Subcutaneous abdominal adipose tissue (tissue), 5 donors: ENCODE measurements around the gene AMPH.
A peak's percentile ranks its signal among the peaks of the same experiment; 100 is the strongest.
"Not testable (repeated sequence)": the region's sequence is repeated elsewhere in the genome, so short reads cannot be mapped to it uniquely, and the experiment has no call there.

Experiments
- H3K27ac ChIP-seq: one replicate; pipeline ENCODE4 v1.7.0; 2013; ENCODE audit warnings: low read depth, mild to moderate bottlenecking, inconsistent platforms, low read length, moderate library complexity
- H3K27me3 ChIP-seq, 5 donors: one replicate each; pipeline ENCODE4 v1.7.0; 2013; ENCODE audit warnings: low read length in 5 of 5, inconsistent platforms in 1 of 5; ENCODE audit not compliant: control insufficient read depth in 5 of 5, insufficient read depth in 4 of 5
- H3K36me3 ChIP-seq, 5 donors: one replicate each; pipeline ENCODE4 v1.7.0; 2013; ENCODE audit warnings: low read length in 5 of 5; ENCODE audit not compliant: control insufficient read depth in 5 of 5, insufficient read depth in 5 of 5
- H3K4me1 ChIP-seq, 5 donors: one replicate each; pipeline ENCODE4 v1.7.0; 2013; ENCODE audit warnings: low read length in 5 of 5, mild to moderate bottlenecking in 3 of 5, moderate library complexity in 1 of 5; ENCODE audit not compliant: control insufficient read depth in 5 of 5, insufficient read depth in 5 of 5
- H3K4me3 ChIP-seq, 5 donors: one replicate each; pipeline ENCODE4 v1.7.0; 2013; ENCODE audit warnings: low read length in 5 of 5, low read depth in 1 of 5
- H3K9ac ChIP-seq, 5 donors: one replicate each; pipeline ENCODE4 v1.7.0; 2013; ENCODE audit warnings: low read length in 5 of 5, mild to moderate bottlenecking in 4 of 5, moderate library complexity in 3 of 5
- H3K9me3 ChIP-seq, 5 donors: one replicate each; pipeline ENCODE4 v1.7.0; 2013; ENCODE audit warnings: low read length in 5 of 5; ENCODE audit not compliant: control insufficient read depth in 5 of 5
- donor health status: healthy.
- donor health status: healthy.
- donor health status: healthy.
- donor health status: healthy.
- donor health status: healthy.

Gene AMPH

DNA sequence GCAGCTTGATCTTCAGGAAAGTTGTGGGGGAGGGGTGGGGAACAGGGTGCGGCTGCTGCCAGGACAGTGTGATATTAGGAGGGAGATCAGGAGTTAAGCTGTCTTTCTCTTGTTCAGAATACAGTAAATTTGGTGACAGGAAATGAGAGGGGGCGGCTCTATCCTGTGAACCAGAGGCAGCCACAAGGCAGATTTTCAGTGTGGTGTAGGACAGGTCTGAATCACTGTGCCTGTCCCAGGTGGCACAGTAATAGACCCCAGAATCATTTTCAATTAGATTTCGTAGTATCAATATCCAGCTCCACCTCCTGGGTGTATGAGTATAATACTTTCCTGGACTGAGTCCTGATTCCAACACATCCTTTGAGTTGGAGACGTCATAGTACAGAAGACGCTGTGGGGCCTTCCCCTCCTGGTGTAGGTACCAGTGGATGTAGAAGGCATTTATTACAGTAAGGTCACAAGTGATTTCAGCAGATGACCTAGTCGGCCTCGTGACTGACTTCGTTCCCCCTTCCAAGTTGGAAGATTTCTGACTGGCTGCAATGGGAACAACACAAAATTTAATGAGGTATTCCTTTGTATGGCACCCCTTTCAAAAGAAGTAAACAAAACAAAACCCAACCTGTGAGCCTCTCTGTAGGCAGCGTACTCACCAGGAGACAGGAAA lies 281.9 kb downstream of the AMPH start:
- H3K27ac ChIP-seq, H3K9me3 ChIP-seq, H3K27me3 ChIP-seq, H3K9ac ChIP-seq, H3K4me3 ChIP-seq, H3K4me1 ChIP-seq, H3K36me3 ChIP-seq: not testable (repeated sequence)

DNA sequence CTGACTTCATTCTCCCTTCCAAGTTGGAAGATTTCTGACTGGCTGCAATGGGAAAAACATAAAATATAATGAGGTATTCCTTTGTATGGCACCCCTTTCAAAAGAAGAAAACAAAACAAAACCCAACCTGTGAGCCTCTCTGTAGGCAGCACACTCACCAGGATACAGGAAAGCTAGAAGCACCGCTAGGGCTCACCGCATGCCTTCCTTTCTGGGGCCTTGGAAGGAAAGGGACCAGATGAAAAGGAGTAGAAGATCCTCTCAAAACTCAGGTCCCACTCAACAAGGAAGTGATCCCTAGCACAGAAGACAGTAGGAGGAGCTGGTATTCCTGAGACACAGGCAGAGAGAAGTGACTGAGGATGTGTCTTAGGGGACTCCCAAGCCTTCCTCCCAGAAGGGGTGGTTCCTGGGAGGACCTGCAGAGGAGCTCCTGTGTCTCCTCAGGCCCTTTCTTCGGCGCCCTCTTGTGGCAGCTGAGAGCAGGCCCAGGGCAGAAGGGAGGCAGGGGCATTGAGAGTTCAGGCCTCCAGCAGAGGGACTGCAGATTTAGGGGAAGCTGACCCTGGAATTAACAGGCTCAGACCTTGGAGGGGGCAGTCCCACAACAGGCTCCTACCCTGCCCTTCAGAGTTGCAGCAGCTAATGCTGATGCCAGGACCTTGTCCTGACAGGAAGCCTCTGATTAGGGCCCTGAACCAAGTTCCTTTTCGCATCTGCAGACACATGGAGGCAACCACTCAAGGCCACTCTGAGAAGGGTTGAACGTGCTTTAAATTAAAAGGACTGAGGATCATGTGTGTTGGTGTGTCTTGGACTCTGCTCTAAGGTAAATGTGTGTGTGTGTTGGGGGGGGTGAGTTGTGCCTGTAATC lies 285.6 kb downstream of the AMPH start:
- peaks cover 5 to 16% (median 8%) of the 10 kb centered on the region in 5 donors for H3K4me1 ChIP-seq
- H3K27me3 ChIP-seq, H3K4me3 ChIP-seq, H3K9me3 ChIP-seq, H3K36me3 ChIP-seq, H3K9ac ChIP-seq, H3K27ac ChIP-seq: not testable (repeated sequence)

DNA sequence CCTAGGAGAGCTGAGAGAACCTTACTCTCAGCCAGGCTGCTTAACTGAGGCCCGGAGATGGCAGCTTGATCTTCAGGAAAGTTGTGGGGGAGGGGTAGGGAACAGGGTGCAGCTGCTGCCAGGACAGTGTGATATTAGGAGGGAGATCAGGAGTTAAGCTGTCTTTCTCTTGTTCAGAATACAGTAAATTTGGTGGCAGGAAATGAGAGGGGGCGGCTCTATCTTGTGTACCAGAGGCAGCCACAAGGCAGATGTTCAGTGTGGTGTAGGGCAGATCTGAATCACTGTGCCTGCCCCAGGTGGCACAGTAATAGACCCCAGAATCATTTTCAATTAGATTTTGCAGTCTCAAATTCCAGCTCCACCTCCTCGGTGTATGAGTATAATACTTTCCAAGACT lies 286.4 kb downstream of the AMPH start:
- H3K27ac ChIP-seq = not testable (repeated sequence)

DNA sequence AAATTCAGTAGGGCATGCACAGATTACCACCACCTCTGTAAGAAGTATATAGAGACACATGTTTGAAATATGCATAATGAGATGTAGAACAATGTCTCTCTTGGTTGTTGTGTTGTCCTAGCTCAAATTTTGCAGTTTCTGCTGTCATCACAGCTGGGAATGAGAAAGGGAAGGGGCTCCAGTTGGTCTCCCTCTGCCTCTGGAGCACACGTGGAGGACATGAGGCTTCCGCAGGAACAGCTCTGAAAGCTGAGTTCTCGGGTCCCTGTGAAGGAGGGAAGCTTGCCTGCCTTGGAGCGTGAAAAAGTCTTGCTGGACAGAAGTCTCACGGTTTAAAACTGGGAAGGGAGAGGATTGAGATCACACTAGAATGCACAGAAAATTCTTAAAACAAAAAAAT lies 289.0 kb downstream of the AMPH start:
- peaks cover 5 to 17% (median 14%) of the 10 kb centered on the region in 5 donors for H3K4me1 ChIP-seq
- H3K27me3 ChIP-seq, H3K4me3 ChIP-seq, H3K27ac ChIP-seq, H3K36me3 ChIP-seq, H3K9me3 ChIP-seq, H3K9ac ChIP-seq: not testable (repeated sequence)

More for the DNA sequence above, 286.4 kb downstream of the AMPH start:
- peaks cover 5 to 16% (median 8%) of the 10 kb centered on the region in 5 donors for H3K4me1 ChIP-seq
- H3K27me3 ChIP-seq, H3K9me3 ChIP-seq, H3K4me3 ChIP-seq, H3K36me3 ChIP-seq, H3K9ac ChIP-seq: not testable (repeated sequence)

DNA sequence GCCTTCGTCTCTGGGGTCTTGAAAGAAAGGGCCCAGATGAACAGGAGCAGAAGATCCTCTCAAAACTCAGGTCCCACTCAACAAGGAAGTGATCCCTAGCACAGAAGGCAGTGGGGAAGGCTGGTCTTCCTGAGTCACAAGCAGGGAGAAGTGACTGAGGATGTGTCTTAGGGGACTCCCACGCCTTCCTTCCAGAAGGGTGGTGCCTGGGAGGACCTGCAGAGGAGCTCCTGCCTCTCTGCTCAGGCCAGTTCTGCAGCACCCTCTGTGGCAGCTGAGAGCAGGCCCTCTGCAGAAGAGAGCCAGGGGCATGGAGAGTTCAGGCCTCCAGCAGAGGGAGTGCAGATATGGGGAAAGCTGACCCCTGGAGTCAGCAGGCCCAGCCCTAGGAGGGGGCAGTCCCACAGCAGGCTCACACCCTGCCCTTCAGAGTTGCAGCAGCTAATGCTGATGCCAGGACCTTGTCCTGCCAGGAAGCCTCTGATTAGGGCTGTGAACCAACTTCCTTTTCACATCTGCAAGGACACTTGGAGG lies 289.9 kb downstream of the AMPH start:
- H3K27me3 ChIP-seq, H3K27ac ChIP-seq, H3K9me3 ChIP-seq, H3K4me3 ChIP-seq, H3K9ac ChIP-seq, H3K36me3 ChIP-seq: not testable (repeated sequence)
- H3K4me1 ChIP-seq = peaks cover 5 to 19% (median 14%) of the 10 kb centered on the region in 5 donors

DNA sequence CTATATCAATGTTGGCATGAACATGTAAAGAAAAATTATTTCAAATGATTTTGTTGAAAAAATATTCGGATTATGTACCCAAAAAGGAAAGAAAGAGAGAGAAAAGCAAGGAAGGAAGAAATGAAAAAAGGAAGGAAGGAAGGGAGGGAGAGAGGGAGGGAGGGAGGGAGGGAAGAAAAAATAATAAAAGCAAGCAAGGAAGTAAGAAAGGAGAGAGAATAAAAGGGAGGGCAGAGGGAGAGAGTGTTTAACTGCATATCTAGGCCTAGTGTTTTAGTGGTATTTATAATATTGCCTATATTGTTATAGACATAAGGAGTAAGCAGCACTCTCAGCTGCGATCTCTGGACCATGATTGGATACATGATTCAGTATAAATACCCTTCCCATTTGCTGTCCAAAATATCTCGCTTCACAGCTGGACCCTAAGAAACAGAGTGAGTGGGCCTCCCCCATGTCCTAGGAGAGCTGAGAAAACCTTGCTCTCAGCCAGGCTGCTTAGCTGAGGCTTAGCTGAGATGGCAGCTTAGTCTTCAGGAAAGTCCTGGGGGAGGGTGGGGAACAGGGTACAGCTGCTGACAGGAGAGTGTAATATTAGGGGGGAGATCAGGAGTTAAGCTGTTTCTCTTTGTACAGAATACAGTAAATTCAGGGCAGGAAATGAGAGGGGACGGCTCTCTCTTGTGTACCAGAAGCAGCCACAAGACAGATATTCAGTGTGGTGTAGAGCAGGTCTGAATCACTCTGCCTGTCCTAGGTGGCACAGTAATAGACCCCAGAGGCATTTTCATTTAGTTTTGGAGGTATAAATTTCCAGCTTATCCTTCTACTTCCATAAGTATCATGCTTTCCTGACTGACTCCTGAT lies 291.0 kb downstream of the AMPH start:
- Histone ChIP-seq H3K36me3 (no peaks in the 10 kb centered on the region), H3K4me3 (no peak overlapping the region), H3K27ac (no peak overlapping the region), H3K9ac (no peak overlapping the region), H3K4me1 (peaks cover 5 to 27% (median 14%) of the 10 kb centered on the region in 5 donors), H3K27me3 (no peaks in the 10 kb centered on the region), H3K9me3 (no peaks in the 10 kb centered on the region)

DNA sequence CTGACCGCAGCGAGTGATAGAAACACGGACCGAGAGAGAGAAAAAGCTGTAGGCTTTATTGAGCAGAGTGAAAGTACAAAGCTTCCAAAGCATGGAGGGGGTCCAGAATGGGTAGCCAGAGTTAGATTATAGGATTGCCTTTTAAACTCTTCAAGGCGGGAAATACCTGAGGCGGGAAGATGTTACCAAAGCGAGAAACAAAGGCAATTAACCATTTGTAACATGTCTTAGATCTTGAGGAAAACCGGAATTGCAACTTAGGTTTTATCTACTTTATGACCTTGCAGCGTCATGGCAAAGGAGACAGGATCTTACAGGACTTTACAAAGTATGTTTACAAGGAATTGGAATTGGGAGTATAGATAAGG lies 295.0 kb downstream of the AMPH start:
- H3K27me3 ChIP-seq, H3K36me3 ChIP-seq, H3K9me3 ChIP-seq, H3K27ac ChIP-seq: not testable (repeated sequence)
- peak overlapping the region in 1 of 5 donors; percentile 20 for H3K4me3 ChIP-seq
- peaks cover 2 to 21% (median 13%) of the 10 kb centered on the region in 5 donors for H3K4me1 ChIP-seq
- peak overlapping the region in 2 of 5 donors; percentile 8 to 42 for H3K9ac ChIP-seq

DNA sequence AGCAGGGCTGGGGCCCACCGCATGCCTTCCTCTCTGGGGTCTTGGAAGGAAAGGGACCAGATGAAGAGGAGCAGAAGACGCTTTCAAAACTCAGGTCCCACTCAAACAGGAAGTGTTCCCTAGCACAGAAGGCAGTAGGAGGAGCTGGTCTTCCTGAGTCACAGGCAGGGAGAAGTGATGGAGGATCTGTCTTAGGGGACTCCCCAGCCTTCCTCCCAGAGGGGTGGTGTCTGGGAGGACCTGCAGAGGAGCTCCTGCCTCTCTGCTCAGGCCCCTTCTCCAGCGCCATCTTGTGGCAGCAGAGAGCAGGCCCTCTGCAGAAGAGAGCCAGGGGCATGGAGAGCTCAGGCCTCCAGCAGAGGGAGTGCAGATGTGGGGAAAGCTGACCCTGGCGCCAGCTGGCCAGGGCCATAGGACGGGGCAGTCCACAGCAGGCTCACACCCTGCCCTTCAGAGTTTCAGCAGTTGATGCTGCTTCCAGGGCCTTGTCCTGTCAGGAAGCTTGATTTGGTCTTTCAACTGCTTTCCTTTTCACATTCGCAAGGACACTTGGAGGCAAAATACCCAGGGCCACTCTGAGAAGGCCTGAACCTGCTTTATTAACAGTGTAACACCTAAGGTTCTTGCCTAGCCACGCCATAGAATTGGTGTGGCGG lies 295.6 kb downstream of the AMPH start:
- H3K4me1 ChIP-seq = peaks cover 0 to 21% (median 16%) of the 10 kb centered on the region in 5 donors
- H3K9ac ChIP-seq = peak overlapping the region in 2 of 5 donors; percentile 8 to 42
- no peaks in the 10 kb centered on the region for H3K36me3 ChIP-seq
- H3K27ac ChIP-seq = no peak overlapping the region
- no peaks in the 10 kb centered on the region for H3K27me3 ChIP-seq
- no peaks in the 10 kb centered on the region for H3K9me3 ChIP-seq
- H3K4me3 ChIP-seq = peak overlapping the region in 3 of 5 donors; percentile 19 to 55 (median 20)

DNA sequence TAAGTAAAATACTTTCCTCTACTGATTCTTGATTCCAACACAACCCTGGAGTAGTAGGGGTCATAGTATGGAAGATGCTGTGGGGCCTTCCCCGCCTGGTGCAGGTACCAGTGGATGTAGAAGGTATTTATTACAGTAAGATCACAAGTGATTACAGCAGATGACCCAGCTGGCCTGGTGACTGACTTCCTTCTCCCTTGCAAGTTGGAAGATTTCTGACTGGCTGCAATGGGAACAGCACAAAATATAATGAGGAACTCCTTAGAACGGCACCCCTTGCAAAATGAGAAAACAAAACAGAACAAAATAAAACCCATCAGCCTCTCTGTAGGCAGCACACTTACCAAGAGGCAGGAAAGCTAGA lies 296.1 kb downstream of the AMPH start:
- Histone ChIP-seq H3K4me1 (peaks cover 0 to 25% (median 21%) of the 10 kb centered on the region in 5 donors), H3K9ac (no peak overlapping the region), H3K36me3 (no peaks in the 10 kb centered on the region), H3K27me3 (no peaks in the 10 kb centered on the region), H3K27ac (no peak overlapping the region), H3K4me3 (peak overlapping the region in 3 of 5 donors; percentile 8 to 55 (median 20)), H3K9me3 (no peaks in the 10 kb centered on the region)
